ENCODE results near the gene TXK.

The TXK gene

GRCh38 chr4:48031802-48032525, 102.1 kb downstream of the TXK start:
- H3K4me3 ChIP-seq (ENCODE audit: low read depth, low read length) = no peak overlapping the region
- no peak for DNase-seq (ENCODE audit: low read depth)

- no peak overlapping the region for H3K4me3 ChIP-seq (ENCODE audit: low read depth, low read length)
- no peak for DNase-seq (ENCODE audit: low read depth)
Measured at GRCh38 chr4:48030470-48030869, 103.6 kb downstream of the TXK start.

- DNase-seq (ENCODE audit: low read depth) = no peak
Measured at GRCh38 chr4:48028696-48029095, 105.4 kb downstream of the TXK start.

GRCh38 chr4:48027653-48028052, 106.4 kb downstream of the TXK start:
- no peak for DNase-seq (ENCODE audit: low read depth)
- H3K4me3 ChIP-seq (ENCODE audit: low read depth, low read length) = no peak overlapping the region

More at GRCh38 chr4:48028696-48029095, 105.4 kb downstream of the TXK start:
- H3K4me3 ChIP-seq (ENCODE audit: low read depth, low read length) = no peak overlapping the region

GRCh38 chr4:48025005-48025404, 109.0 kb downstream of the TXK start:
- H3K4me3 ChIP-seq (ENCODE audit: low read depth, low read length) = no peak overlapping the region
- DNase-seq (ENCODE audit: low read depth) = no peak

- no peak for DNase-seq (ENCODE audit: low read depth)
- no peak overlapping the region for H3K4me3 ChIP-seq (ENCODE audit: low read depth, low read length)
Measured at GRCh38 chr4:48024522-48024921, 109.5 kb downstream of the TXK start.

GRCh38 chr4:48022192-48022799, 111.8 kb downstream of the TXK start:
- DNase-seq (ENCODE audit: low read depth) = no peak
- no peak overlapping the region for H3K4me3 ChIP-seq (ENCODE audit: low read depth, low read length)

- H3K4me3 ChIP-seq (ENCODE audit: low read depth, low read length) = no peak overlapping the region
- no peak for DNase-seq (ENCODE audit: low read depth)
Measured at GRCh38 chr4:48021100-48021499, 113.0 kb downstream of the TXK start.

GRCh38 chr4:48018112-48018511, 115.9 kb downstream of the TXK start:
- DNase-seq (ENCODE audit: low read depth) = no peak
- no peak overlapping the region for H3K4me3 ChIP-seq (ENCODE audit: low read depth, low read length)

- peak; percentile 36 for DNase-seq (ENCODE audit: low read depth)
Measured at GRCh38 chr4:48017108-48017571, 116.9 kb downstream of the TXK start.

More at GRCh38 chr4:48017108-48017571, 116.9 kb downstream of the TXK start:
- peak overlapping the region; percentile 78 for H3K4me3 ChIP-seq (ENCODE audit: low read depth, low read length)
